Mucosa of stomach (tissue), 1 donor: ENCODE results near the gene TTC16.
A peak's percentile ranks its signal among the peaks of the same experiment; 100 is the strongest.

Experiments
- H3K27me3 ChIP-seq: one replicate; pipeline ENCODE4 v1.7.0; 2013; ENCODE audit warnings: mild to moderate bottlenecking, low read length; ENCODE audit not compliant: control insufficient read depth, insufficient read depth
- H3K36me3 ChIP-seq: one replicate; pipeline ENCODE4 v1.7.0; 2013; ENCODE audit warnings: low read length; ENCODE audit not compliant: control insufficient read depth, insufficient read depth
- H3K4me1 ChIP-seq: one replicate; pipeline ENCODE4 v1.7.0; 2013; ENCODE audit warnings: mild to moderate bottlenecking, low read length; ENCODE audit not compliant: control insufficient read depth, insufficient read depth
- H3K4me3 ChIP-seq: one replicate; pipeline ENCODE4 v1.7.0; 2013; ENCODE audit warnings: low read length
- H3K9ac ChIP-seq: one replicate; pipeline ENCODE4 v1.7.0; 2013; ENCODE audit warnings: mild to moderate bottlenecking, low read length, moderate library complexity
- H3K9me3 ChIP-seq: one replicate; pipeline ENCODE4 v1.7.0; 2013; ENCODE audit warnings: mild to moderate bottlenecking, low read length, moderate library complexity; ENCODE audit not compliant: control insufficient read depth
- donor health status: Pancreatic carcinoma.

Gene TTC16

DNA sequence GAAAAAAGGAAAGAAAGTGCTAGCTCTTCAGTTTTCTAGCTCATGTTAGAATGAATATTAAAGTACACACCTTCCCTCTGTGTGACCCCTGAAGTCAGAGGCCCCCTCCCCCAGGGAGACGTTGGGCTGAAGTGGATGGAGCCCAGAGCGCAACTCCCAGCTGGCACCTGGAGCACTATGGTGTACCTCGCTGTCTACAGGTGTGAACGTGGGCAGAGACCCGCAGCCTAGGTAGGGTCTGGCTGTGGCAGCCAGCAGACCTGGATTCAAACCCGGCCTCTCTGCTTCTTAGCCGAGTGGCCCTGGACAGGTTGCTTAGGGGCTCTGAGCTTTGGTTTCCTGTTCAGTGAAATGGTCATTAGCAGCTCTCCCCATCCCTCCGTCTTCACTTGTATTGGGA lies 12.9 kb downstream of the TTC16 start:
- H3K4me3 ChIP-seq = no peak overlapping the region
- peaks cover 10% of the 10 kb centered on the region for H3K4me1 ChIP-seq
- H3K9me3 ChIP-seq = no peaks in the 10 kb centered on the region
- no peaks in the 10 kb centered on the region for H3K27me3 ChIP-seq
- H3K9ac ChIP-seq = no peak overlapping the region
- H3K36me3 ChIP-seq = no peaks in the 10 kb centered on the region

DNA sequence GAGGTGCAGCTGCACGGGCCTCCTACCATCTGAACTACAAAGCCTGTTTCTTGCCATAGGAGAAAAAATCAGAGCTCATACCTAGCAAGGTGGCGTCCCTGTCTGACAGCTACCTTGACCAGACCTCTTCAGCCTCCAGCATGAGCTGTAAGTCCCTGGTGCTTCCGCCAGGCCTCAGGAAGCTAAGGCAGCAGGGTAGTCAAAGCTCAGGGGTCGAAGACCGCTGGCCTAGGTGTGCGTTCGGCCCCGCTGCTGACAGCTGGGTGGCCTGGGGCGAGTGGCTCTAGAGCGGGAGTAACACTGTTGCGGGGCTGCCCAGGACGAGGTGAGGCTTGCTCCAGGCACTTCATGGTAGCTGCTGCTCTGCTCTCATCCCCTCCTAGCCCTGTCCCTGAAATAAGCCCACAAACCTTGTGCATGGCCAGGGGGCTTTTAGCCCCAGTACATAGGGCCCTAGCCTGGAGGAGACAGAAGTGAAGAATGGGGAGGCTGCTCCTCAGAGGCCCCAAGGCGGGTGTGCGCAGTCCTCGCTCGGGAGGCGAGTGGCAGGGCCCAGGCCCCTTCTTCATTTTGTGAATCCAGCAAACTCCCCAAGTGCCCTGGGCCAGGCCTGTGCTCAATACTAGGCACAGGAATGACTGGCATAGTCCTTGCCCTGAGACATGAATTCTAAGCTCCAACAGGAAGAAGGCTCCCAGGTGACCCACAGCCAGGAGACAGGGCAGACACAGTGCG lies 13.8 kb downstream of the TTC16 start:
- no peaks in the 10 kb centered on the region for H3K9me3 ChIP-seq
- H3K27me3 ChIP-seq = no peaks in the 10 kb centered on the region
- no peaks in the 10 kb centered on the region for H3K36me3 ChIP-seq
- peaks cover 11% of the 10 kb centered on the region for H3K4me1 ChIP-seq
- H3K4me3 ChIP-seq = no peak overlapping the region
- no peak overlapping the region for H3K9ac ChIP-seq

DNA sequence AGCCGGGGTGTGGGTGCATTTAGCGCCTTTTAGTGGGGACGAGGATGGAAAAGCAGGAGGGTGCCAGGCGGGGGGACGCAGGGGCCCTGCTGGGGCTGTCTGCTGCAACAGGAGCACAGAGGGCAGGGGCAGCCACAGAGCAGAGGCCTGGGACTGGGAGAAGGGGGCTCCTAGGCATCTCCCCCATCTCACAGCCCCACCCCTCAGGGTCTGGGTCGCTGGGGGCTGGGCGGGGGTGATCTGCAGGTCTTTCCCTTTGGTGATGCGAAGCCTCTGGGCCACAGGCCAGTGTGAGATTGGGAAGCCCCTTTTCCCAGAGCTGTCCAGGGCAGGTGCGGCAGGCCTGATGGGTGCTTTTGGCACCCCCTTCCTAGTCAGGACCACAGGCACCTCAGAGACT lies 14.4 kb downstream of the TTC16 start:
- H3K9ac ChIP-seq = no peak overlapping the region
- H3K36me3 ChIP-seq = no peaks in the 10 kb centered on the region
- no peak overlapping the region for H3K4me3 ChIP-seq
- peaks cover 10% of the 10 kb centered on the region for H3K4me1 ChIP-seq
- H3K9me3 ChIP-seq = no peaks in the 10 kb centered on the region
- no peaks in the 10 kb centered on the region for H3K27me3 ChIP-seq

DNA sequence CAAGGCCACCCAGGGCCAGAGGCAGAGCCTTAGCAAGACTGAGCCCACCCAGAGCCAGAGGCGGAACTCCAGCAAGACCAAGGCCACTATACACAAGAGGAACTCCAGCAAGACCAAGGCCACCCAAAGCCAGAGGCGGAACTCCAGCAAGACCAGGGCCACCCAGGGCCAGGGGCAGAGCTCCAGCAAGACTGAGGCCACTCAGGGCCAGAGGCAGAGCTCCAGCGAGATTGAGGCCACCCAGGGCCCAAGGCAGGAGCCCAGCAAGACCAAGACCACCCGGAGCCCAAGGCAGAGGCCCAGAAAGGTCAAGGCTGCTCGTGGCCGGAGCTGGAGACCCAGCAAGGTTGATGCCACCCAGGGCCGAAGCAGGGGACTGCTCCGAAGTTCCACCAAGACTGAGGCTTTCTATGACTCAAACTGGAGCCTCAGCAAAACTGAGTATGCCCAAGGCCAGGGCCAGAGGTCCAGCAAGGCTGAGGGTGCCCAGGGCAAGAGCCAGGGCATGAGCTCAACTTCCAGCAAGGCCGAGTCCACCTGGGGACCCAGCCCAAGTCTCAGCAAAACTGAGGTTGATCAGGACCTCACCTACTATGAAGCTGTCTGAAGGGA lies 15.0 kb downstream of the TTC16 start:
- H3K4me3 ChIP-seq = no peak overlapping the region
- H3K4me1 ChIP-seq = peaks cover 10% of the 10 kb centered on the region
- H3K9ac ChIP-seq = no peak overlapping the region

DNA sequence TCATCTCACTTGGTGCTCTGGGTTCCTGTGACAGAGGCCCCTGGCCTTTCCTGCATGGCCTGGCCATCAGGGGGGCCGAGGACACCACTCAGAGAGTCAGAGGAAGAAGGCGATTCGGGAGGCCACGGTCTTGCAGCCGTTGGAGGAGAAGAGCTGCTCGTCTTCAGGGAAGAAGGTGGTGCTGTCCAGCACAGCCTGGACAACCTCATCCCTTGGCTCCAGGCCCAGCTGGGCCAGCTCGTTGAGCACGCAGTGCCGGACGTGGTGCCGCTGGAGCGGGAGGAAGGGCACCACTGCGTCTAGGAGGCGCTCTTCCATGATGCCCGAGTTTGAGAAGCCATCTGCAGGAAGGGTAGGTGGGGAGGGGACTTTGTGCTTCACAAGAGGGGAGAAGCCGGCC lies 16.1 kb downstream of the TTC16 start:
- H3K4me1 ChIP-seq = peaks cover 10% of the 10 kb centered on the region
- no peak overlapping the region for H3K4me3 ChIP-seq
- H3K27me3 ChIP-seq = no peaks in the 10 kb centered on the region
- no peak overlapping the region for H3K9ac ChIP-seq
- no peaks in the 10 kb centered on the region for H3K9me3 ChIP-seq
- H3K36me3 ChIP-seq = no peaks in the 10 kb centered on the region

More for the DNA sequence above, 15.0 kb downstream of the TTC16 start:
- Histone ChIP-seq H3K27me3 (no peaks in the 10 kb centered on the region), H3K9me3 (no peaks in the 10 kb centered on the region), H3K36me3 (no peaks in the 10 kb centered on the region)

DNA sequence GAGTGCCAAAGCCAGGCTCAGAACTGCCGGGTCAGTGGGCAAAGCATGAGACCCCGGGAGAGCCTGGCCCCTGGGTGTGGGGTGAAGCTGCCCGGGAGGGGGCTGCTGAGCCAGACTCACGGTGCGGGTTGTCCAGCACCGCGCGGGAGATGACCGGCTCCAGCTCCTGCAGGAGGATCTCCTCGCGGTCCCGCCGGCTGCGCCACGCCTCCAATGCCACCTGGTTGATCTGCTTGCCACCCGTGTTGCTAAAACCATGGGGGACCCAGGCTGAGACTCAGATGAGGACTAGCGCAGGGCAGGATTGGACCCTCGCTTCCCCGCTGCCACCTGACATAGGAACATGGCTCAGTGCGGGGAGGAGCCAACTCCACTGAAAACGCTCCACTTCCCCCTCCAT lies 16.6 kb downstream of the TTC16 start:
- Histone ChIP-seq H3K27me3 (no peaks in the 10 kb centered on the region), H3K9ac (no peak overlapping the region), H3K9me3 (no peaks in the 10 kb centered on the region), H3K4me1 (peaks cover 10% of the 10 kb centered on the region), H3K36me3 (no peaks in the 10 kb centered on the region), H3K4me3 (no peak overlapping the region)

DNA sequence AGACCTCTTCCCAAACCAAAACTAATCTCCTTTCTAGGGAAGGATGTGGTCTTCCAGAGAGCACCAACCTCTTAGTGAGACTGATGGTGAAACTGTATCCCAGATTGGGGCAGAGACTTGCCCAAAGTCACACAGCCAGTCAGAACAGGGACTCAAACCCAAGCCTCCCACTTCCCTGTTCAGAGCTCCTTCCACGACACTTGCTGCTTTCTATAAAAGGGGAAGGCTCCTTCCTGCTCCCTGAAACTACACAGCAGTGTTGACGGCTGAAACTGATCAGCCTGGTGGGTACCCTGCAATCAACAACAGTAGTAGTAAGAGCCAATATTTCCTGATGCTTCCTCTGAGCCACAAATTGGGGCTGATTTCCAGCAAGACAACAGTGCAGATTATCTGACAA lies 17.7 kb downstream of the TTC16 start:
- Histone ChIP-seq H3K9ac (no peak overlapping the region), H3K4me1 (peaks cover 10% of the 10 kb centered on the region), H3K27me3 (no peaks in the 10 kb centered on the region)

DNA sequence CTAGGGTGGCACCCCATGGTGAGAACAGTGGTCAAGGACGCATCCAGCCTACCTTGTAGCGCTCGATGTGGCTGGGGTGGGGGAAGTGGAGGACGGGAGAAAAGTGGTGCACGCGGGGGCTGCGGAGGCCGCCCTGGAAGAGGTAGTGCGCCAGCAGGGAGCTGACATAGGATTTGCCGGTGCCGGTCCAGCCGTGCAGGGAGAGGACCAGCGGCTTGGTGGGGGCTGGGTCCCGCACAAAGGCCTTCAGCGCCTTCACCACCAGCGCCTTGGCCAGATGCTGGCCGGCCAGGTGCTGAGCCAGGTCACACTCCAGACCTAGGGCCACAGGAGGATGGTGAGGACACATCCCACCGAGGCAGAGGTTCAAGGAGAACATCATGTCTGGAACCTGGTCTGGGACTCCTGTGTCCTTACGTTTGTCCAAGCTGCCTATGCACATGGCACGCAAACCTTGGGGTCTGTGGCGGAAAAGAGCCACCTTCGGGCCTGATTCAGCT lies 18.4 kb downstream of the TTC16 start:
- Histone ChIP-seq H3K4me1 (peaks cover 10% of the 10 kb centered on the region), H3K4me3 (peak overlapping the region; percentile 80), H3K27me3 (no peaks in the 10 kb centered on the region), H3K36me3 (no peaks in the 10 kb centered on the region), H3K9me3 (no peaks in the 10 kb centered on the region), H3K9ac (peak overlapping the region; percentile 80)

More for the DNA sequence above, 17.7 kb downstream of the TTC16 start:
- Histone ChIP-seq H3K4me3 (no peak overlapping the region), H3K36me3 (no peaks in the 10 kb centered on the region), H3K9me3 (no peaks in the 10 kb centered on the region)

DNA sequence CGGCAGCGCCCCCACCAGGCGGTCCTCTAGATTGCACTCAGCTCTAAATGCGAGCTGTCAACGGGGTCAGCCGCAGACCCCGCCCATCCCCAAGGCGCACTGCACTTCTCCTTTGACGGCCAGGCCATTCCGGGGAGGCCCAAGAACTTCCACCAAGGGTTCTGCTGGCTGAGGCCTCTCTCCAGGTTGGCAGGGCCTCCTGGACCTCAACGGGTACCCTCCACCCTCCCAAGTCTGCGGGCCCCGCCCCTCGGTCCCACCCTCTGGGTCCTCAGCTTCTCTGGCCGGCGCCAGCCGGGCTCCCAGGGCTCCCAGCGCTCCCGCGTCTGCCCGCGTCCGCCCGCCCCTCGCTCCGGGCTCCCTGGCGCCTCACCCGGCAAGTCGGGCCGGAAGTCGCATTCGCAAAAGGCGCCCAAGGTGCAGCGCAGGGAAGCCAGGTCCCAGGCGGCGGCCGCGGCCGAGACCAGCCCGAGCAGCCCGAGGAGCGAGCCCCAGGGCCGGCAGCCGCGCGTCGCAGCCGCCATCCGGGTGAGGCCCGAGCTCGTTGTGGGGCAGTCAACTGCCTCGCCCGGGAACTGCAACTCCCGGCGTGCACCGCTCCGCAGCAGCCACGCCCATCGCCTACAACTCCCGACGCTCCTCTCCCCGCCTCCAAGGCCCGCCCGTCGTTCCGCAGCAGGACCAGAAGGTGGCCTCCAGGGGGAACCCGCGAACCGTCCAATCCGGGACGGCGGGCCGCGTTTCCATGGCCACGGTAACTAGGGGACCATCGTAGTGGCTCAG lies 19.1 kb downstream of the TTC16 start, which contains the start of gene TOR2A:
TSS of gene TOR2A (minus strand) at position 548 of the 783 bp plus-strand sequence. CDS start at position 524, 24 bp downstream.
- Histone ChIP-seq H3K4me3 (peak within 1 kb of the TSS; percentile 80), H3K9ac (peak within 1 kb of the TSS; percentile 80), H3K9me3 (no peaks in the 10 kb centered on the region), H3K4me1 (peaks cover 10% of the 10 kb centered on the region), H3K27me3 (no peaks in the 10 kb centered on the region), H3K36me3 (no peaks in the 10 kb centered on the region)

DNA sequence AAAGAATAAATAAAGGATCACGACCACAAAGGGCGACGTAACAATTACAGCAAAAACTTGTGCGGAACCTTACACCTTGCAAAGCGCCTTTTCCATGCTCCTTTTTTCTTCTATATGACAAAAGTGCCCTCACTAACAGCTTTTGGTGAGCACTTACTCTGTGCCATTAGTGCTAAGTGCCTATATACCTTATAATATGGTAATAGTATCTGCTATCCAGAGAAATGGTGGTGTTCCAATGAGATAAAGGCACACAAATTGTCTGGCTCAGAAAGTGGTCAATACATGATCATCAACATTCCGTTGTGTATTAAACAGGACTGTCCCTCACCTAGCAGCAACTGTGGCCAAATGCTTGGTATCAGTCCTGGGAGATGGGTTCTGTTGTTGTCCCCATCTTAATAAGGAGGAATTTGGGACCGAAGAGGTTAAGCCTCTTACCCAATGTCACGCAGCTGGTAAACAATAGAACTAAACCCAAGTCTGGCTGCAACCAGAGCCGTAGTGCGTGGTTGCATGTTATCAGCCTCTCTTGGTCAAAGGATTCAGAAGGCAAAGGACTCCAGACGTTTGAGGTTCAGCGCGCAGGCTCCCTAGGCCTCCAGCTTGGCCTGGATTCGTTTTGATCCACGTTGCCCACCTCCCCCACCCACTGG lies 19.8 kb downstream of the TTC16 start:
- Histone ChIP-seq H3K36me3 (no peaks in the 10 kb centered on the region), H3K9me3 (no peaks in the 10 kb centered on the region), H3K27me3 (no peaks in the 10 kb centered on the region), H3K9ac (no peak overlapping the region), H3K4me3 (no peak overlapping the region), H3K4me1 (peaks cover 15% of the 10 kb centered on the region)

DNA sequence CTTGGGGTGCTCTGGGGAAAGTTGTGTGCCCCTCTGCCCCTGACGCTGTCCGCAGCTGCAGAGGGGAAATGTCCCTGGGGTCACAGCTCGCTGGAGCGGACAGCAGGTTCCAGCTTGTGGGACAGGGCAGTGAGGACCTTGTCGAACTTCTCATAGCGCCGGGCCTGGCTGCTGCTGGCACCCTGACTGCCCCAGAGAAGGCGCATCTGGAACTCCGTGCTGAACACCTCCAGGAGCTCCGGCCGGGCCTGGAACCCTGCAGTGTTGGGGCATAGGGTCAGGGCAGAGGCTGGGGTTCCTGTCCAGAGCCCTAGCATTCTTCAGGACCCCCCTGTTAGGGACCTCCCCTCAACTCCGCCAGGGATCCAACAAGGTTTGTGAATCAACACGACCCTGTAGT lies 22.8 kb downstream of the TTC16 start:
- H3K27me3 ChIP-seq = peaks cover 8% of the 10 kb centered on the region
- no peaks in the 10 kb centered on the region for H3K9me3 ChIP-seq
- no peak overlapping the region for H3K9ac ChIP-seq
- H3K36me3 ChIP-seq = no peaks in the 10 kb centered on the region
- peaks cover 32% of the 10 kb centered on the region for H3K4me1 ChIP-seq
- H3K4me3 ChIP-seq = no peak overlapping the region
